Stimulated activated CD4-positive, alpha-beta T cell treated with anti-CD3 and anti-CD28 coated beads, Interleukin-4, amount 100 ng/mL, for 4 hours (primary cell): ENCODE measurements around the gene ACTL6B.

Experiments
- DNase-seq, 2 experiments: peaks; one replicate each; pipeline ENCODE4 v3.0.0-alpha.2; 2020

ACTL6B gene

GRCh38 chr7:100599911-100600729 lies 56.1 kb downstream of the ACTL6B start:
- DNase-seq, result no peak

GRCh38 chr7:100598425-100598824 lies 57.8 kb downstream of the ACTL6B start:
- no peak for DNase-seq

- DNase-seq, result no peak
Observed at GRCh38 chr7:100595188-100595587, 61.1 kb downstream of the ACTL6B start.
